GM06990 (cell line): ENCODE data around the gene SPECC1L.
A peak's percentile ranks its signal among the peaks of the same experiment; 100 is the strongest.

Experiments
- DNase-seq: peaks from one replicate; pipeline ENCODE4 v3.0.0-alpha.2; 2011; ENCODE audit not compliant: insufficient read length; ENCODE audit errors: extremely low read depth
- H3K27me3 ChIP-seq: replicated peaks from 2 replicates; pipeline ENCODE4 v1.6.0; 2011; ENCODE audit warnings: low read length; ENCODE audit not compliant: control insufficient read depth, insufficient read depth
- H3K36me3 ChIP-seq: 2 replicates; pipeline ENCODE4 v1.5.1; 2011; ENCODE audit warnings: low read length; ENCODE audit not compliant: control insufficient read depth, insufficient read depth
- H3K4me3 ChIP-seq: replicated peaks from 2 replicates; pipeline ENCODE4 v1.5.1; 2011; ENCODE audit warnings: low read depth, mild to moderate bottlenecking, control low read depth, low read length
- TF ChIP-seq, protein P1 (sequence below): IDR thresholded peaks from 2 replicates; pipeline ENCODE4 v1.5.1; 2011; ENCODE audit warnings: low read length, control low read depth, mild to moderate bottlenecking, inconsistent platforms; ENCODE audit not compliant: insufficient read depth, poor library complexity, severe bottlenecking

SPECC1L gene

DNA sequence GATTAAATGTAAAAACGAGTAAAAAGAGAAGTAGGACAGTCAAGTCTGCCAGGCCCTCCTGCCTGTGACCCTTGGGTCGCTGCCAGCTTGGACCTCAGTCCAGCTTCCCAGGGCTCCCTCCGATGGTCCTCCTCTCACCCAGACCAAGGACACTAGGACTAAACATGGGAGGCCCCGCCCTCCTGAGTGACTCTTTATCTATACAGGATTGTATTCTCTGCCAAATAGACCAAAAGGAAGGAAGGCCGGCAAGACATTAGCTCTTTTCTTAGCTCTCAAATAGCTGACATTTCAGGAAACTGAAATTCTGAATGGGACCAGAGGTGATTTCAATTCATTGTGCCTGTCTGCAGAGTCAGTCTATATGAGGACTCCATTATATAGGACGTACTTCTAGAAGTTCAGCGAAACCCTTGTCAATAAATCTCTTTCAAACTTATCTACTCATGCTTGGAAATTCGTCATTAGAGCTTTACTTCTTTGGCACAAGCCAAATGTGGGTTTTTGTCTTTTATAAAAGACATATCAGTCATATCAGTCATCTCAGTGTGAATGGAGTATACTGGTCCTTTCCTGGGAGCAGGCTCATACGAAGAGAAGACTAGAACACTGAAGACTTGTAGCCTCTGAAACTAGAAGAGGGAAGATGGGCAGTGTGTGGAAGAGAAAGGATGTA is 185.3 kb downstream of the SPECC1L start:
- Histone ChIP-seq H3K4me3 (no peak overlapping the region), H3K27me3 (no peaks in the 10 kb centered on the region), H3K36me3 (no peaks in the 10 kb centered on the region)
- DNase-seq: no peak
- TF ChIP-seq, protein P1, sequence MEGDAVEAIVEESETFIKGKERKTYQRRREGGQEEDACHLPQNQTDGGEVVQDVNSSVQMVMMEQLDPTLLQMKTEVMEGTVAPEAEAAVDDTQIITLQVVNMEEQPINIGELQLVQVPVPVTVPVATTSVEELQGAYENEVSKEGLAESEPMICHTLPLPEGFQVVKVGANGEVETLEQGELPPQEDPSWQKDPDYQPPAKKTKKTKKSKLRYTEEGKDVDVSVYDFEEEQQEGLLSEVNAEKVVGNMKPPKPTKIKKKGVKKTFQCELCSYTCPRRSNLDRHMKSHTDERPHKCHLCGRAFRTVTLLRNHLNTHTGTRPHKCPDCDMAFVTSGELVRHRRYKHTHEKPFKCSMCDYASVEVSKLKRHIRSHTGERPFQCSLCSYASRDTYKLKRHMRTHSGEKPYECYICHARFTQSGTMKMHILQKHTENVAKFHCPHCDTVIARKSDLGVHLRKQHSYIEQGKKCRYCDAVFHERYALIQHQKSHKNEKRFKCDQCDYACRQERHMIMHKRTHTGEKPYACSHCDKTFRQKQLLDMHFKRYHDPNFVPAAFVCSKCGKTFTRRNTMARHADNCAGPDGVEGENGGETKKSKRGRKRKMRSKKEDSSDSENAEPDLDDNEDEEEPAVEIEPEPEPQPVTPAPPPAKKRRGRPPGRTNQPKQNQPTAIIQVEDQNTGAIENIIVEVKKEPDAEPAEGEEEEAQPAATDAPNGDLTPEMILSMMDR: no peak

DNA sequence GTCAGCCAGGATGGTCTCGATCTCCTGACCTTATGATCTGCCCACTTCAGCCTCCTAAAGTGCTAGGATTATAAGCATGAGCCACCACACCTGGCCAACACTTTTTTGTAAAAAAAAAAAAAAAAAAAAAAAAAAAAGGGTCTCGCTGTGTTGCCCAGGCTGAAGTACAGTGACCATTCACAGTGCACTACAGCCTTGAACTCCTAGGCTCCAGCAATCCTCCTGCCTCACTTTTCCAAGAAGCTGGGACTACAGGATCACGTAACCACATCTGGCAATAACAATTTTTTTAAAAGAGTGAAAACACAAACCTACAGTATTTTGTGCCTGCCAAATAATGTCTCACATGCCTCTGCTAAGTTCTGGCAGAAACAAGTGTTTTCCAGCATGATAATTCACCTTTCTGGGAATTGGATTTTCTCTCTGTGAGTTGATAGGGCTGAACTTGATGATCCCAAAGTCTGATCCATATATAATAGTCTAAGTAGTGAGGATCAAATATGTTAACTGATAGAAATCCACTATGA is 187.3 kb downstream of the SPECC1L start:
- DNase-seq: no peak
- no peak overlapping the region for H3K4me3 ChIP-seq
- TF ChIP-seq, protein P1: no peak
- H3K27me3 ChIP-seq: no peaks in the 10 kb centered on the region
- H3K36me3 ChIP-seq: no peaks in the 10 kb centered on the region

DNA sequence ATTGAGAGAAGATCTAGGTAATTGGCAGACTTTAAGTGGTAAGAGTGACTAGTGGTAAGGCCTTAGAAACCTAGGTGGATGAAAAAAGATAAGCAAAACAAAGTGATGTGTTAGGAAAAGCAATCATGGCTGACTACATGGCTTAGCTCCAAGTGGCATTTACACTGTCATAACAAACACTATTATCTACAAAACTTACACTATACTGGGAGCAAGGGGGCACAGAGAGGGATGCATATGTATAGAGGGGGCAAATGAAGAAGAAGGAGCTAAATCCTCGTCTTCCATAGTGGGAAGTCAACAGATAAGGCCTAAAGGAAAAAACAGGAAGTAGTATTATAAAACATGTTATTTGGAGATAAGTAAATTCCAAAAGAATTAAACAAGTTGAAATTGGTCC is 189.3 kb downstream of the SPECC1L start:
- no peaks in the 10 kb centered on the region for H3K36me3 ChIP-seq
- no peak overlapping the region for H3K4me3 ChIP-seq
- TF ChIP-seq, protein P1: no peak
- no peak for DNase-seq
- no peaks in the 10 kb centered on the region for H3K27me3 ChIP-seq

DNA sequence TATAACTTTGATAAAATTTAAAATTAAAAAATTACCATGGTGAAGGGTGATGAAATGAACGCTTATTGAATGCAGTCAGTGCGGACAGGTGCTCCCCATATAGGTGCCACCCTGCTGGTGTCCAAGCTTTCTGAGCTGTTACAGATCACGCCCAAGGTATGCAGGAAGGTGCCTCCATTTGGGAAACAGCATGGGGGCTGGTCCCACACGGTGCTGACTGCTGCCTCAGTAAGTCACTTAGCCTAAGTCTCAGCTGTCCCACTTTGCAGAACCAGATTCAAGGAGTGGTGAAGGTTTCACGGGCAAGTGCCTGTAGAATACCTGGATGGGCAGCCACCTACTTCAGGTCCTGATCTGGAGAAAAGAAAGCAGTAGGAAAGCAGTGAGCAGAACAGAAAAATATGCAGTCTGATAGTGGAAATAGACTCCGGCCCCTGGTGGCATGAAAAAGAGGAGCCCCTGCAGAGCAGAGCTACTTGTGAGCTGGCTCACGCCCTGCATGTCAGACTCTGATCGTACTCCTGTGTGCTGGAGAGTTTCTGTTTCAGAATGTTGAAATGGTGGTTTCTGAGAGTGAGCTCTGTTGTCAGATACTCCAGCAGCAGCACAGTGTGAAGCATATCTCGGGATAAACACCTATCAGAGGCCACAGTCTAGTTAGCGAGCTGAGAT is 189.9 kb downstream of the SPECC1L start:
- TF ChIP-seq, protein P1: peak; percentile 14
- Histone ChIP-seq H3K4me3 (no peak overlapping the region), H3K27me3 (no peaks in the 10 kb centered on the region), H3K36me3 (no peaks in the 10 kb centered on the region)
- no peak for DNase-seq

DNA sequence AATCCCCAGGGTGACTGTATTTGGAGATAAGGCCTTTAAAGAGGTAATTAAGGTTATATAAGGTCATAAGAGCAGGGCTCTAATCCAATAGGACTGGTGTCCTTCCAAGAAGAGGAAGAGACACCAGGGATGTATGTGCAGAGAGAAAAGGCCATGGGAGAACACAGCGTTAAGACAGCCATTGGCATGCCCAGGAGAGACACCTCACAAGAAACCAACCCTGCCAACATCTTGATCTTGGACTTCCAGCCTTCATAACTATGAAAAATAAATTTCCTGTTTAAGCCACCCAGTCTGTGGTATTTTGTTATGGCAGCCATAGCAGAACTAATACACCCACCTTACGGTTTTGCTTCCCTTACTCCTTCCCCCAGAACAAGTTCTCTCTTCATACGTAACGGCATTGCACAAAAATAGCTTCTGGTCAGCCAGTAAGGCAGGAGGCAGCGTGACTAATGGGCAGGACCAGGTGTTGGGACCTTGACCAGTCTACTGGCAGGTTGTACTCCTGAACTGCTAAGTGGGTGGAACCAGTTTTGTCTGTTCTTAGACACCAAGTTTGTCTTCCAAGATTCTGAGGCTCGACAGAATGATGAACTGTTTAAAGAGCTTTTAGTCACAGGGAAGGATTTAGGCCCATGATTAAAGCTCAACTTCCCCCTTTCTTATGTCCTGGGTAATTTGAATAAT is 192.6 kb downstream of the SPECC1L start:
- H3K4me3 ChIP-seq: no peak overlapping the region
- TF ChIP-seq, protein P1: no peak

More for the DNA sequence above, 192.6 kb downstream of the SPECC1L start:
- DNase-seq: no peak
- no peaks in the 10 kb centered on the region for H3K36me3 ChIP-seq
- no peaks in the 10 kb centered on the region for H3K27me3 ChIP-seq
